GM12878 (cell line): ENCODE data around the gene WDFY4.

ENCODE experiments used
- ELK1 ChIP-seq: IDR thresholded peaks from 2 replicates; pipeline ENCODE4 v1.6.1; 2012; ENCODE audit warnings: low read depth, low read length, improper control_type of control experiment
- FOS ChIP-seq: IDR thresholded peaks from 3 replicates; pipeline ENCODE4 v1.6.1; 2011; ENCODE audit warnings: borderline replicate concordance; ENCODE audit not compliant: insufficient read length; ENCODE audit errors: extremely low read depth
- GABPA ChIP-seq: IDR thresholded peaks from 2 replicates; pipeline ENCODE4 v1.6.1; 2014; ENCODE audit warnings: antibody characterized with exemption, low read depth, mild to moderate bottlenecking, inconsistent platforms
- POLR2A ChIP-seq: IDR thresholded peaks from 2 replicates; pipeline ENCODE4 v1.6.1; 2011; ENCODE audit warnings: low read depth, mild to moderate bottlenecking, low read length
- YY1 ChIP-seq: IDR thresholded peaks from 2 replicates; pipeline ENCODE4 v1.6.1; 2011; ENCODE audit warnings: low read depth, mild to moderate bottlenecking, low read length

GRCh38 chr10:48759113-48759901 is 74.6 kb downstream of the WDFY4 start:
- no peak for TF ChIP-seq POLR2A
- TF ChIP-seq GABPA = no peak
- no peak for TF ChIP-seq YY1
- TF ChIP-seq FOS = no peak
- no peak for TF ChIP-seq ELK1
